ENCODE data around the gene CDC26.

Gene CDC26

GRCh38 chr9:113290052-113290607, 14.8 kb upstream of the CDC26 start:
- TF ChIP-seq POLR2AphosphoS5 (IDR thresholded peaks at IDR 0.05; ENCODE audit: low read depth, low read length), result no peak
- TF ChIP-seq POLR2A (IDR thresholded peaks at IDR 0.05; ENCODE audit: low read depth, low read length), result no peak
- no peak for TF ChIP-seq TAF1 (IDR thresholded peaks at IDR 0.05; ENCODE audit: borderline replicate concordance, low read depth, low read length)
- DNase-seq (ENCODE audit: insufficient read length) (no peak), FAIRE-seq (no peak)

DNA sequence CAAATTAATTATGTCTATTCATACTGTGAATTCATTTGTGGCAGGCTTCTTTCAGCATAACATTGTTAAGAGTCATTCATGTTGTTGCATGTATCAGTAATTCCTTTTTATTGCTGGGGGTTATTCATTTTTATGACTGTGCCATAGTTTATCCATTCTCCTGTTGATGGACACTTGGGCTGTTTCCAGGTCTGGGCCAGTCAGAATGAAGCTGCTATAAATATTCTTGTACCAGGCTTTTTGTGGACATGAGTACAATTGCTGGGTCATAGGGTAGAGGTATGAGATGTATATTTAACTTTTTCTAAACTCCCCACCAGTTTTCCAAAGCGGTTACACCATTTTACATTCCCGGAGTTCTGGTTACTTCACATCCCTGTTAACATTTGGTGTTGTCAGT, 13.7 kb upstream of the CDC26 start:
- DNase-seq (ENCODE audit: insufficient read length), result no peak
- TF ChIP-seq POLR2A (IDR thresholded peaks at IDR 0.05; ENCODE audit: low read depth, low read length) (no peak), TAF1 (IDR thresholded peaks at IDR 0.05; ENCODE audit: borderline replicate concordance, low read depth, low read length) (no peak), POLR2AphosphoS5 (IDR thresholded peaks at IDR 0.05; ENCODE audit: low read depth, low read length) (no peak)
- no peak for FAIRE-seq

GRCh38 chr9:113281356-113281755, 6.0 kb upstream of the CDC26 start:
- no peak for DNase-seq (ENCODE audit: insufficient read length)
- TF ChIP-seq TAF1 (IDR thresholded peaks at IDR 0.05; ENCODE audit: borderline replicate concordance, low read depth, low read length) (no peak), POLR2AphosphoS5 (IDR thresholded peaks at IDR 0.05; ENCODE audit: low read depth, low read length) (no peak), POLR2A (IDR thresholded peaks at IDR 0.05; ENCODE audit: low read depth, low read length) (no peak)
- no peak for FAIRE-seq

- no peak for FAIRE-seq
- TF ChIP-seq POLR2AphosphoS5 (IDR thresholded peaks at IDR 0.05; ENCODE audit: low read depth, low read length), result no peak
- no peak for TF ChIP-seq POLR2A (IDR thresholded peaks at IDR 0.05; ENCODE audit: low read depth, low read length)
- no peak for TF ChIP-seq TAF1 (IDR thresholded peaks at IDR 0.05; ENCODE audit: borderline replicate concordance, low read depth, low read length)
These were observed 3.5 kb upstream of the CDC26 start for GRCh38 chr9:113278840-113279239.

GRCh38 chr9:113274474-113275156, 757 bp downstream of the CDC26 start:
- FAIRE-seq (peak; percentile 89), DNase-seq (ENCODE audit: insufficient read length) (peak; percentile 35)
- no peak for TF ChIP-seq TAF1 (IDR thresholded peaks at IDR 0.05; ENCODE audit: borderline replicate concordance, low read depth, low read length)
- TF ChIP-seq POLR2A (IDR thresholded peaks at IDR 0.05; ENCODE audit: low read depth, low read length), result no peak
- no peak for TF ChIP-seq POLR2AphosphoS5 (IDR thresholded peaks at IDR 0.05; ENCODE audit: low read depth, low read length)

More at GRCh38 chr9:113278840-113279239, 3.5 kb upstream of the CDC26 start:
- DNase-seq (ENCODE audit: insufficient read length), result no peak

GRCh38 chr9:113269871-113270270, 5.5 kb downstream of the CDC26 start:
- TF ChIP-seq POLR2AphosphoS5 (IDR thresholded peaks at IDR 0.05; ENCODE audit: low read depth, low read length), result no peak
- FAIRE-seq, result no peak
- DNase-seq (ENCODE audit: insufficient read length), result no peak

DNA sequence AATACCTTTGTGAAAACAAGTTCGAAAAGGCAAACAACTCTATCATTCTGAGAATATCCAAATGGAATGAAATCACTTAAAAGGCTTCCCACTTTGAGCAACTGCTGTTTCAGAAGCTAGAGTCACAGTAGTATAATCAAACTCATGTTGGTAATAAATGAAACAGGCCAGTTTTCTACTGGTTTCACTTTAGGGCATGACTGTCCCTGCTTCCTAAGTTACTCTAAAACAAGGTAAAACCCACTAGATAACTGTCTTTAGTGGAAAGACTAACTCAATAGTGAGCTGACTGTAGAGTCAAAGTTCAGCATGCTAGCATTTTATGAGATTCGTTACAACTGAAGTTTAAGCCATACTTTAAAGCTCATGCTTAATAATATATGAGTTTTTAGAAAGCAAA, 6.0 kb downstream of the CDC26 start:
- DNase-seq (ENCODE audit: insufficient read length) (no peak), FAIRE-seq (no peak)
- no peak for TF ChIP-seq POLR2AphosphoS5 (IDR thresholded peaks at IDR 0.05; ENCODE audit: low read depth, low read length)
- no peak for TF ChIP-seq TAF1 (IDR thresholded peaks at IDR 0.05; ENCODE audit: borderline replicate concordance, low read depth, low read length)
- no peak for TF ChIP-seq POLR2A (IDR thresholded peaks at IDR 0.05; ENCODE audit: low read depth, low read length)

DNA sequence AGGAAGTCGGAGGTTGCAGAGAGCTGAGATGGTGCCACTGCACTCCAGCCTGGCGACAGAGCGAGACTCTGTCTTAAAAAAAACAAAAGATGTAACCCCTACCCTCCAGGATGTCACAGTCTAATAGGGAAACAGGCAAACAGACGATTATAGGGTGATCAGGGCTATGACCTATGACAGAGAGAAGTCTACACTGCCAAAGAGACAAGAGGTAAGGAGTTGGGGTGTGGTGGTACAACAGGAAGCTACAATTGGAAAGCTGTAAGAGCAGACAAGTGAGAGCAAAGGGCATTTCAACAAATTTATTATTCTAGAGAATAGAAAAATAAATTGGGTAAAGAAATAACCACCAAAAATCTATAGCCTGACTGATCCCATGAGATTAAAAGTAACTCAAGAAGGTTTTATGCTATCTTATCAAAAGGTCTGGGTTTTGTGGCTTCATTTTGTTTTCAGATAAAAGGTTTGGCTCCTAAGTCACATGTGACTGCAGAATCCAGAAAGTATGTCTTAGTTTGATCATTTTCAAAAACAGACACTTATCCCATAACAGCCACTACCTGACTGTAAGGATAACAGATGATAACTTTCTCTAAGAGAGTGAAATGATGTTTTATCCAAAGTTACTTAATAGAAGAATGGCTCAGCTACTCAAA, 7.3 kb downstream of the CDC26 start:
- TF ChIP-seq POLR2AphosphoS5 (IDR thresholded peaks at IDR 0.05; ENCODE audit: low read depth, low read length), result no peak
- FAIRE-seq, result no peak
- DNase-seq (ENCODE audit: insufficient read length), result no peak

DNA sequence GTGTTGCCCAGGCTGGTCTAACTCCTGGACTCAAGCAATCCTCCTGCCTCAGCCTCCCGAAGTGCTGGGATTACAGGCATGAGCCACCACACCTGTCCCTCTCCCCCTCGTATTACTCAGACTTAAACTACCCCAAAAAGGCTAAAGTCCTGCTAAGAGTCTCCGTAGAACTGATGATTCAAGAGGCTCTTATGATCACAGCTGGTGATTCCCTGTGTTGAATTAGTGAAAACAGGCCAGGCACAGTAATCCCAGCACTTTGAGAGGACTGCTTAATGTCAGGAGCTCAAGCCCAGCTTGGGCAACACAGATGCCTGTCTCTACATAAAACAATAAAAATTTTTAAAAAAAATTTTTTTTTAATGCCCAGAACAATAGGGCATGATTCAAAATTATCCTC, 9.2 kb downstream of the CDC26 start:
- TF ChIP-seq POLR2AphosphoS5 (IDR thresholded peaks at IDR 0.05; ENCODE audit: low read depth, low read length) (no peak), POLR2A (IDR thresholded peaks at IDR 0.05; ENCODE audit: low read depth, low read length) (no peak), TAF1 (IDR thresholded peaks at IDR 0.05; ENCODE audit: borderline replicate concordance, low read depth, low read length) (no peak)
- DNase-seq (ENCODE audit: insufficient read length), result no peak

GRCh38 chr9:113261917-113262671, 13.3 kb downstream of the CDC26 start:
- FAIRE-seq (no peak), DNase-seq (ENCODE audit: insufficient read length) (no peak)
- TF ChIP-seq POLR2A (IDR thresholded peaks at IDR 0.05; ENCODE audit: low read depth, low read length) (no peak), TAF1 (IDR thresholded peaks at IDR 0.05; ENCODE audit: borderline replicate concordance, low read depth, low read length) (no peak), POLR2AphosphoS5 (IDR thresholded peaks at IDR 0.05; ENCODE audit: low read depth, low read length) (no peak)

More for the DNA sequence above, 9.2 kb downstream of the CDC26 start:
- FAIRE-seq, result no peak

DNA sequence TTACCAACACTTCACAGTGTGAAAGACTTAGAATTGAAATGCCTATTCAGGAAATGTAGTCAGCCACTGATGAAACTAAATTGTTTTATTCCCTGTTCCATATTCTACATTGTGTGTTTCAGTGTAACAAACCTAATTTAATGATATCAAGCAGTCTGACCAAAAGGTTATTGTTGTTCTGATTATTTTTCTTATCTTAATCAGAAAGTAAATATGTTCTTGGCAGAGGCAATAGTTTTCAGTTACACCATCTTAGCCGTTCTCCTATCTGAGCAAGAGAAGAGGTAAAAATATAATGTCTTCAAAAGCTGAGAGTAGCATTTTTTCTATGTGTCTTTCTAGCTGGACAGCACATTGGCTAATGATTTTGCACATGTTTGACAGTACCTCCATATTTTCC, 17.1 kb downstream of the CDC26 start:
- DNase-seq (ENCODE audit: insufficient read length) (no peak), FAIRE-seq (no peak)
- no peak for TF ChIP-seq TAF1 (IDR thresholded peaks at IDR 0.05; ENCODE audit: borderline replicate concordance, low read depth, low read length)
- no peak for TF ChIP-seq POLR2AphosphoS5 (IDR thresholded peaks at IDR 0.05; ENCODE audit: low read depth, low read length)

GRCh38 chr9:113257863-113258262, 17.5 kb downstream of the CDC26 start:
- TF ChIP-seq TAF1 (IDR thresholded peaks at IDR 0.05; ENCODE audit: borderline replicate concordance, low read depth, low read length) (no peak), POLR2A (IDR thresholded peaks at IDR 0.05; ENCODE audit: low read depth, low read length) (no peak), POLR2AphosphoS5 (IDR thresholded peaks at IDR 0.05; ENCODE audit: low read depth, low read length) (no peak)
- DNase-seq (ENCODE audit: insufficient read length), result no peak
- FAIRE-seq, result no peak

Measured in GM12892 (cell line).